ENCODE data around the gene SCFD2. TPM values are rescaled to one million over a fixed set of nuclear protein-coding genes. Genes with fewer than 3 reads are reported as not detected.
"Not testable (repeated sequence)": the region's sequence is repeated elsewhere in the genome, so short reads cannot be mapped to it uniquely, and the experiment has no call there.

The SCFD2 gene
- polyA plus RNA-seq, 1 donor from 2014 or later: 5.0 TPM

DNA sequence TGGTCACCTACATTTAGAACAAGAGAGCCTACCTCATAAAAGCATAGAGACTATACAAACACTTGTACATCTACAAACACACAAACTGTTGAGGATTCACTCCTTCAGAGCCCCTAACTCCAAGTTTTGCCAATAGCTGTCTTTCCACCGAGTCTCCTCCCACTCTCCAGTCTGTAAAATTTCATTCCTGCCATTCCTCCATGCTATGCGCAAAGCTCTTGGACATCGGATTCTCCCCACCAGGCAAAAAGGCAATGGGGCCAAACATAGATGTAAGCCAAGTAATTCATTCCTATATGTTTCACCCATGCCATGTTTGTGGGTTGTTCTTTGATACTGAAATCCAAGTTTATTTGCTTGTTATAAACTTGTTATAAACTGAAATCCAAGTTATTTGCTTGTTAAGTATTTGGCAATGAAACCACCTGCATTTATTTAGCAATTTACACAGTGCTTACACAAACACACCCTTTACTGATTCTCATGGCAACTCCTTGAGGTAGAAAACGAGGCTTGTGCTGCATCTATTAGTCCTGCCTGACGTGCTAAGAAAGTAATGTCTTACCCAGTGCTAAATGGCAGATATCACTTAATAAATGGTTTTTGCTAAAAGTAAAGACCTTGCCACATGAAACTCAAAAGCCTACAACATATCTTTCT, 91.1 kb downstream of the SCFD2 start:
- Histone ChIP-seq H3K36me3 (ENCODE audit: insufficient read depth, low read length) (no peaks in the 10 kb centered on the region), H3K4me3 (ENCODE audit: low read length) (no peak overlapping the region), H3K9me2 (ENCODE audit: insufficient read depth, low read length) (no peaks in the 10 kb centered on the region), H3K9me3 (ENCODE audit: low read length) (no peaks in the 10 kb centered on the region), H3K9ac (ENCODE audit: low read length) (no peak overlapping the region), H4K20me1 (ENCODE audit: insufficient read depth) (no peaks in the 10 kb centered on the region), H3K27me3 (ENCODE audit: insufficient read depth, low read depth, low read length) (no peaks in the 10 kb centered on the region), H3K4me2 (ENCODE audit: low read length) (no peak overlapping the region), H3K27ac (ENCODE audit: low read length) (no peak overlapping the region), H3K79me2 (replicated peaks; ENCODE audit: insufficient read depth, low read length) (no peaks in the 10 kb centered on the region), H3F3A (ENCODE audit: insufficient read depth, low read length, poor library complexity, severe bottlenecking) (no peaks in the 10 kb centered on the region), H2AFZ (ENCODE audit: low read depth, low read length) (no peak overlapping the region)
- no peak for TF ChIP-seq TAF1 (IDR thresholded peaks at IDR 0.05; ENCODE audit: low read depth)
- TF ChIP-seq EP300 (conservative IDR thresholded peaks at IDR 0.05; ENCODE audit: poor library complexity, severe bottlenecking): no peak
- no peak for TF ChIP-seq POLR2AphosphoS5 (IDR thresholded peaks at IDR 0.05)
- TF ChIP-seq EZH2 (IDR thresholded peaks at IDR 0.05; ENCODE audit: borderline replicate concordance, insufficient read depth, low read length, poor library complexity, severe bottlenecking): no peak
- TF ChIP-seq, protein P1, sequence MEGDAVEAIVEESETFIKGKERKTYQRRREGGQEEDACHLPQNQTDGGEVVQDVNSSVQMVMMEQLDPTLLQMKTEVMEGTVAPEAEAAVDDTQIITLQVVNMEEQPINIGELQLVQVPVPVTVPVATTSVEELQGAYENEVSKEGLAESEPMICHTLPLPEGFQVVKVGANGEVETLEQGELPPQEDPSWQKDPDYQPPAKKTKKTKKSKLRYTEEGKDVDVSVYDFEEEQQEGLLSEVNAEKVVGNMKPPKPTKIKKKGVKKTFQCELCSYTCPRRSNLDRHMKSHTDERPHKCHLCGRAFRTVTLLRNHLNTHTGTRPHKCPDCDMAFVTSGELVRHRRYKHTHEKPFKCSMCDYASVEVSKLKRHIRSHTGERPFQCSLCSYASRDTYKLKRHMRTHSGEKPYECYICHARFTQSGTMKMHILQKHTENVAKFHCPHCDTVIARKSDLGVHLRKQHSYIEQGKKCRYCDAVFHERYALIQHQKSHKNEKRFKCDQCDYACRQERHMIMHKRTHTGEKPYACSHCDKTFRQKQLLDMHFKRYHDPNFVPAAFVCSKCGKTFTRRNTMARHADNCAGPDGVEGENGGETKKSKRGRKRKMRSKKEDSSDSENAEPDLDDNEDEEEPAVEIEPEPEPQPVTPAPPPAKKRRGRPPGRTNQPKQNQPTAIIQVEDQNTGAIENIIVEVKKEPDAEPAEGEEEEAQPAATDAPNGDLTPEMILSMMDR (IDR thresholded peaks at IDR 0.05; ENCODE audit: poor library complexity, severe bottlenecking): no peak
- no peak for TF ChIP-seq SMC3 (conservative IDR thresholded peaks at IDR 0.05; ENCODE audit: poor library complexity)

DNA sequence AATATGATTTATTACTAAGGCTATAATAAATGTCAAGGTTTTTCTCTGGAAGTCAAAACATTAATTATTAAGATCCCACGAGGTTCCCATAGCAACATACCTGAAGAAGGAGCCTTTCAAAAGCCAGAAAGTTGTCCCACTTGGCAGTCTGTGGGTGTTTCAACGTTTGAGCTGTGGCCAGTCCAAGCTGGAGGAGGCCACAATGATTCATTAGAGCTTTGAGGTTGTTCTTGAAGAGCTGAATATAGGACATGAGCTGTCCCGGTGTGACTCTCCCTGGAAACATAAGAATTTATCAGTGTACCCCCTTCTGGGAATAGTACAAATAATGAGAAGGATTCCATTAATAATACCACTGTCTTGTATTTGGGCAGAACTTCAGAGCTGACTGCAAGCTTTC, 92.1 kb downstream of the SCFD2 start:
- no peak for TF ChIP-seq MXI1 (conservative IDR thresholded peaks at IDR 0.05; ENCODE audit: poor library complexity, severe bottlenecking)
- no peak for TF ChIP-seq POLR2AphosphoS5 (IDR thresholded peaks at IDR 0.05)
- TF ChIP-seq EZH2 (IDR thresholded peaks at IDR 0.05; ENCODE audit: borderline replicate concordance, insufficient read depth, low read length, poor library complexity, severe bottlenecking): no peak
- H3F3A ChIP-seq (ENCODE audit: insufficient read depth, low read length, poor library complexity, severe bottlenecking): no peaks in the 10 kb centered on the region
- H3K9me3 ChIP-seq (ENCODE audit: low read length): no peaks in the 10 kb centered on the region
- no peaks in the 10 kb centered on the region for H4K20me1 ChIP-seq (ENCODE audit: insufficient read depth)
- no peak overlapping the region for H3K9ac ChIP-seq (ENCODE audit: low read length)
- no peaks in the 10 kb centered on the region for H3K9me2 ChIP-seq (ENCODE audit: insufficient read depth, low read length)
- no peak overlapping the region for H3K4me3 ChIP-seq (ENCODE audit: low read length)
- H3K27me3 ChIP-seq (ENCODE audit: insufficient read depth, low read depth, low read length): no peaks in the 10 kb centered on the region
- no peaks in the 10 kb centered on the region for H3K79me2 ChIP-seq (replicated peaks; ENCODE audit: insufficient read depth, low read length)
- H3K36me3 ChIP-seq (ENCODE audit: insufficient read depth, low read length): no peaks in the 10 kb centered on the region
- H2AFZ ChIP-seq (ENCODE audit: low read depth, low read length): no peak overlapping the region
- H3K27ac ChIP-seq (ENCODE audit: low read length): no peak overlapping the region
- H3K4me2 ChIP-seq (ENCODE audit: low read length): no peak overlapping the region

DNA sequence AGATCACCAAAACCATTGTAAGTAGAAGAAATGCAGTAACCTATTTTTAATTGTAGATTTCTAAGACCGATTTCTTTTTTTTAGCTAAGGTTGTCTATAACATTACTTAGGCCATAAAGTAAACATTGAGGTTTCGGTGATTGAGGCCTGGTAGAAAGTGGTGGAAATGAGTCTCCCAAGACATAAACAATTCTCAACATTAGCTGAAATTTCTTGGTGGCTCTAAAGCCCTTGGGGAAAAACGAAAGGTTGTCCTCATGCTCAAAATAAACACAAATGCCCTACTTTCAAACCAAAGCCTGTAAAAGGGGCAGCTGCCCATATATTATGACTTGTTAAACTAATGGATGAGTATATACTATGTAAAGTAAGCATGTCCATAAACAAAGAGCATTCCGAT, 98.8 kb downstream of the SCFD2 start:
- Histone ChIP-seq H2AFZ (ENCODE audit: low read depth, low read length) (no peak overlapping the region), H3K27me3 (ENCODE audit: insufficient read depth, low read depth, low read length) (no peaks in the 10 kb centered on the region), H3K4me3 (ENCODE audit: low read length) (no peak overlapping the region), H3K9me2 (ENCODE audit: insufficient read depth, low read length) (no peaks in the 10 kb centered on the region), H3K4me2 (ENCODE audit: low read length) (no peak overlapping the region), H3K27ac (ENCODE audit: low read length) (no peak overlapping the region), H3K79me2 (replicated peaks; ENCODE audit: insufficient read depth, low read length) (no peaks in the 10 kb centered on the region), H3K9me3 (ENCODE audit: low read length) (no peaks in the 10 kb centered on the region), H3K36me3 (ENCODE audit: insufficient read depth, low read length) (no peaks in the 10 kb centered on the region), H3F3A (ENCODE audit: insufficient read depth, low read length, poor library complexity, severe bottlenecking) (no peaks in the 10 kb centered on the region), H3K9ac (ENCODE audit: low read length) (no peak overlapping the region), H4K20me1 (ENCODE audit: insufficient read depth) (no peaks in the 10 kb centered on the region)
- TF ChIP-seq TAF1 (IDR thresholded peaks at IDR 0.05; ENCODE audit: low read depth): no peak
- TF ChIP-seq, protein P2, sequence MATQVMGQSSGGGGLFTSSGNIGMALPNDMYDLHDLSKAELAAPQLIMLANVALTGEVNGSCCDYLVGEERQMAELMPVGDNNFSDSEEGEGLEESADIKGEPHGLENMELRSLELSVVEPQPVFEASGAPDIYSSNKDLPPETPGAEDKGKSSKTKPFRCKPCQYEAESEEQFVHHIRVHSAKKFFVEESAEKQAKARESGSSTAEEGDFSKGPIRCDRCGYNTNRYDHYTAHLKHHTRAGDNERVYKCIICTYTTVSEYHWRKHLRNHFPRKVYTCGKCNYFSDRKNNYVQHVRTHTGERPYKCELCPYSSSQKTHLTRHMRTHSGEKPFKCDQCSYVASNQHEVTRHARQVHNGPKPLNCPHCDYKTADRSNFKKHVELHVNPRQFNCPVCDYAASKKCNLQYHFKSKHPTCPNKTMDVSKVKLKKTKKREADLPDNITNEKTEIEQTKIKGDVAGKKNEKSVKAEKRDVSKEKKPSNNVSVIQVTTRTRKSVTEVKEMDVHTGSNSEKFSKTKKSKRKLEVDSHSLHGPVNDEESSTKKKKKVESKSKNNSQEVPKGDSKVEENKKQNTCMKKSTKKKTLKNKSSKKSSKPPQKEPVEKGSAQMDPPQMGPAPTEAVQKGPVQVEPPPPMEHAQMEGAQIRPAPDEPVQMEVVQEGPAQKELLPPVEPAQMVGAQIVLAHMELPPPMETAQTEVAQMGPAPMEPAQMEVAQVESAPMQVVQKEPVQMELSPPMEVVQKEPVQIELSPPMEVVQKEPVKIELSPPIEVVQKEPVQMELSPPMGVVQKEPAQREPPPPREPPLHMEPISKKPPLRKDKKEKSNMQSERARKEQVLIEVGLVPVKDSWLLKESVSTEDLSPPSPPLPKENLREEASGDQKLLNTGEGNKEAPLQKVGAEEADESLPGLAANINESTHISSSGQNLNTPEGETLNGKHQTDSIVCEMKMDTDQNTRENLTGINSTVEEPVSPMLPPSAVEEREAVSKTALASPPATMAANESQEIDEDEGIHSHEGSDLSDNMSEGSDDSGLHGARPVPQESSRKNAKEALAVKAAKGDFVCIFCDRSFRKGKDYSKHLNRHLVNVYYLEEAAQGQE (IDR thresholded peaks at IDR 0.05; ENCODE audit: borderline replicate concordance): no peak
- TF ChIP-seq SMC3 (conservative IDR thresholded peaks at IDR 0.05; ENCODE audit: poor library complexity): no peak
- TF ChIP-seq EP300 (conservative IDR thresholded peaks at IDR 0.05; ENCODE audit: poor library complexity, severe bottlenecking): no peak
- TF ChIP-seq, protein P1 (IDR thresholded peaks at IDR 0.05; ENCODE audit: poor library complexity, severe bottlenecking): no peak
- TF ChIP-seq POLR2AphosphoS5 (IDR thresholded peaks at IDR 0.05): no peak
- TF ChIP-seq MXI1 (conservative IDR thresholded peaks at IDR 0.05; ENCODE audit: poor library complexity, severe bottlenecking): no peak
- no peak for TF ChIP-seq EZH2 (IDR thresholded peaks at IDR 0.05; ENCODE audit: borderline replicate concordance, insufficient read depth, low read length, poor library complexity, severe bottlenecking)
- no peak for TF ChIP-seq RAD21 (conservative IDR thresholded peaks at IDR 0.05)

DNA sequence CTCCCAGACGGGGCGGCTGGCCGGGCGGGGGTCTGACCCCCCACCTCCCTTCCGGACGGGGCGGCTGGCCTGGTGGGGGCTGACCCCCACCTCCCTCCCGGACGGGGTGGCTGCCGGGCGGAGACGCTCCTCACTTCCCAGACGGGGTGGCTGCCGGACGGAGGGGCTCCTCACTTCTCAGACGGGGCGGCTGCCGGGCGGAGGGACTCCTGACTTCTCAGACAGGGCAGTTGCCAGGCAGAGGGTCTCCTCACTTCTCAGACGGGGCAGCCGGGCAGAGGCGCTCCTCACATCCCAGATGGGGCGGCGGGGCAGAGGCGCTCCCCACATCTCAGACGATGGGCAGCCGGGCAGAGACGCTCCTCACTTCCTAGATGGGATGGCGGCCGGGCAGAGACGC, 109.9 kb downstream of the SCFD2 start:
- H3K27me3 ChIP-seq (ENCODE audit: insufficient read depth, low read depth, low read length); H3K9me3 ChIP-seq (ENCODE audit: low read length); H3K9ac ChIP-seq (ENCODE audit: low read length); H3K4me3 ChIP-seq (ENCODE audit: low read length); H3K79me2 ChIP-seq (replicated peaks; ENCODE audit: insufficient read depth, low read length); H3F3A ChIP-seq (ENCODE audit: insufficient read depth, low read length, poor library complexity, severe bottlenecking); H3K36me3 ChIP-seq (ENCODE audit: insufficient read depth, low read length); H4K20me1 ChIP-seq (ENCODE audit: insufficient read depth); H3K9me2 ChIP-seq (ENCODE audit: insufficient read depth, low read length); H2AFZ ChIP-seq (ENCODE audit: low read depth, low read length); H3K4me2 ChIP-seq (ENCODE audit: low read length); H3K27ac ChIP-seq (ENCODE audit: low read length): not testable (repeated sequence)
